ENCODE measurements around the gene DOCK9.

DNA sequence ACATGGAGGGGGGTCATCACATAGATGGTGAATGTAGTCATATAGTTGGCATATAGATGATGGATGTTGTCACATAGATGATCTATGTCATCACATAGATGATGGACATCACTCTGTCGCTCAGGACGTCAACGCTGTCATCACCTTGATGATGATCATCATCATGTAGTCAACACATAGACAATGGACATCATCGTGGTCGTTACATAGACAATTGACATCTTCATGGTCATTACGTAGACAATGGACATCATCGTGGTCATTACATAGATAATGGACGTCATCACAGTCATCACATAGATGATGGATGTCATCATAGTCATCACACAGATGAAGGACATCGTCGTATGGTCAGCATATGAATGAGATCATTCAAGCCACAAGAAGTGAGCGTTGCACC lies 196.8 kb downstream of the DOCK9 start:
- TF ChIP-seq, protein P1, sequence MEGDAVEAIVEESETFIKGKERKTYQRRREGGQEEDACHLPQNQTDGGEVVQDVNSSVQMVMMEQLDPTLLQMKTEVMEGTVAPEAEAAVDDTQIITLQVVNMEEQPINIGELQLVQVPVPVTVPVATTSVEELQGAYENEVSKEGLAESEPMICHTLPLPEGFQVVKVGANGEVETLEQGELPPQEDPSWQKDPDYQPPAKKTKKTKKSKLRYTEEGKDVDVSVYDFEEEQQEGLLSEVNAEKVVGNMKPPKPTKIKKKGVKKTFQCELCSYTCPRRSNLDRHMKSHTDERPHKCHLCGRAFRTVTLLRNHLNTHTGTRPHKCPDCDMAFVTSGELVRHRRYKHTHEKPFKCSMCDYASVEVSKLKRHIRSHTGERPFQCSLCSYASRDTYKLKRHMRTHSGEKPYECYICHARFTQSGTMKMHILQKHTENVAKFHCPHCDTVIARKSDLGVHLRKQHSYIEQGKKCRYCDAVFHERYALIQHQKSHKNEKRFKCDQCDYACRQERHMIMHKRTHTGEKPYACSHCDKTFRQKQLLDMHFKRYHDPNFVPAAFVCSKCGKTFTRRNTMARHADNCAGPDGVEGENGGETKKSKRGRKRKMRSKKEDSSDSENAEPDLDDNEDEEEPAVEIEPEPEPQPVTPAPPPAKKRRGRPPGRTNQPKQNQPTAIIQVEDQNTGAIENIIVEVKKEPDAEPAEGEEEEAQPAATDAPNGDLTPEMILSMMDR (IDR thresholded peaks at IDR 0.05), result no peak
- TF ChIP-seq EP300 (IDR thresholded peaks at IDR 0.05), result no peak
- no peak for TF ChIP-seq POLR2A (IDR thresholded peaks at IDR 0.05)

Measured in ovary (tissue), 3 donors.